ENCODE data around the gene KCNQ1OT1. TPM values are rescaled to one million over a fixed set of nuclear protein-coding genes. Genes with fewer than 3 reads are reported as not detected.

KCNQ1OT1 gene
- total RNA-seq, 1 experiment from 2014 or later: 0.57 TPM

DNA sequence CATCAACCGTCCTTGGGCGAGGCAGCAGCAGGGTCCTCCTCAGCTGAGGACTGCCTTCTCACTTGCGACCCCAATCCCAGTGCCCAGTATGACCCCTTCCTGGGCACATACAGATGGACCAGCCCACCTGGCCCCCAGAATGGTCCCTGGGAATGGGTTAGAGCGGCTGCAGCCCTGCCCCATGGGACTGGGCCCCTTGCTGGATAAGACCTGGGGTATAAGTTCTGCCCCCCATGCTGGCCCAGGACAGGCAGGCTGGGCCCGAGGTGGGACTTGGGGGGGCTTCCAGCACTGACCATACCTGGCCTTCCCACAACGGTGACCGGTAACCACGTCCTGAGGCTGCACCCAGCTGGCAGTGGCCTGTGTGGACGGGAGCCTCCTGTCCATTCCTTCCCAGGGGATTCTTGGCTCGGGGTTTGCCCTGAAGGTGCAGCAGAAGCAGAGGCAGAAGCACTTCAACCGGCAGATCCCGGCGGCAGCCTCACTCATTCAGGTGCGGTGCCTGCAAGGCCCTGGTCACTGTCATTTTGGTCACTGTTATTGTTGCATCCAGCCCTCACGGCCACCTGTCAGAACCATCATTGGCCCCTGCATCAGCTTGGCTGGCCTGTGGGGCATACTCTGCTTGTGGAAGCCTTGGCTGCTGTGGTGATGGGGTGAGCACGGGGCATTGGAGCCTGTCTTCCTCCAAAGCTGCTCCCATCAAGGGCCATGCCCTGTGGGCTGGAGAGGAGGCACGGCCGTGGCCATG is 114.8 kb downstream of the KCNQ1OT1 start:
- DNase-seq (ENCODE audit: low read depth): no peak

DNA sequence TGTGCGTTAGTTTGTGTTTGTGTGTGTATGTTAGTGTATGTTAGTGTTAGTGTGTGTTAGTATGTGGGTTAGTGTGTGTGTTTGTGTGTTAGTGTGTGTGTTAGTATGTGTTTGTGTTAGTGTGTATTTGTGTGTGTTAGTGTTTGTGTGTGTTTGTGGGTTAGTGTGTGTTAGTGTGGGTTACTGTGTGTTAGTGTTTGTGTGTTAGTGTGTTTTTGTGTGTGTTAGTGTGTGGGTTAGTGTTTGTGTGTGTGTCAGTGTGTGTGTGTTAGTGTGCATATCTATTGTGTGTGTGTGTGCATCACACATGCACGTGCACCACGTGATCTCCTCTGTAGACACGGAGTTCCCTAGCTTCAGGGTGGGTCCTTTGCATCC is 115.4 kb downstream of the KCNQ1OT1 start:
- no peak for DNase-seq (ENCODE audit: low read depth)

DNA sequence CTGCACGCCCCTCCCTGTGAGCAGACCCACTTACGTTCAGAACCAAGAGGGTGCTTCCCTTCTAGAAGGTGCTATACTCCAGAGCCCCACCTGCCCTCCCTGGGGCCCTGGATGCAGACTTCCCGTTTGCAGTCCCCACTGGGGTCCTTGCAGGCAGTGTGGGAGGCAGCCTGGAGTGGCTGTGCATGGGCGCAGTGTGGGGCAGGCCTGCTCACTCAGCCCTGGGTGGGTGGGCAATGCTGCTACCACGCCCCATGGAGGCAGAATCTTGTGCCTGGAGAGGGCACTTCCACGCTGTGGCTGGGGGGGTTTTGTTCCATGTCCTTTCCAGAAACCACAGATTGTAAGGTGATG is 116.2 kb downstream of the KCNQ1OT1 start:
- no peak for DNase-seq (ENCODE audit: low read depth)

DNA sequence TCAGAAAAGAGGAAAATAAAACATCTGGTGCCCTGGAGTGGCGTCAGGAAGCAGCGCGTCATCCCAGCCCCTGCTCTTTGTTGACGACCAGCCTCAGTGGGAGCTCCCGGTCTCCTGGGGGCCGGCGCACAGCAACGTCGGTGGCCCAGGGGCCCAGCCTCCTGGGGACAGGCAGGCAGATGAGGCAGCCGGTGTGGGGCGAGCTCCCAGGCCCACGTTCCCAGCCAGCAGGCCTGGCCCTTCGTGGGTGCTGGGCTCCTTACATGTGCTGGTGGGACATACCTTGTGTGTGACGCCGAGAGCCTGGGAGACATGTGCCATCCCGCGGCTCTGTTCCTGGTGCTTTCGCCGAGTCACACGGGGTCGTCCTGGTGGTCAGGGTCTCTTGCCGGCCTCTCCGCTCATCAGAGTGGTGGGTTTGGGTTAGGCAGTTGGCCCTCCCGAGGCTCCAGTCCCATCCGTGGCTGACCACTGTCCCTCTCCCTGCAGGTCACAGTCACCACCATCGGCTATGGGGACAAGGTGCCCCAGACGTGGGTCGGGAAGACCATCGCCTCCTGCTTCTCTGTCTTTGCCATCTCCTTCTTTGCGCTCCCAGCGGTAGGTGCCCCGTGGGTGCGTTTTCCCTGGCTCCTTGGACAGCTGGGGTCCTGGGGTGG is 116.7 kb downstream of the KCNQ1OT1 start:
- no peak for DNase-seq (ENCODE audit: low read depth)

DNA sequence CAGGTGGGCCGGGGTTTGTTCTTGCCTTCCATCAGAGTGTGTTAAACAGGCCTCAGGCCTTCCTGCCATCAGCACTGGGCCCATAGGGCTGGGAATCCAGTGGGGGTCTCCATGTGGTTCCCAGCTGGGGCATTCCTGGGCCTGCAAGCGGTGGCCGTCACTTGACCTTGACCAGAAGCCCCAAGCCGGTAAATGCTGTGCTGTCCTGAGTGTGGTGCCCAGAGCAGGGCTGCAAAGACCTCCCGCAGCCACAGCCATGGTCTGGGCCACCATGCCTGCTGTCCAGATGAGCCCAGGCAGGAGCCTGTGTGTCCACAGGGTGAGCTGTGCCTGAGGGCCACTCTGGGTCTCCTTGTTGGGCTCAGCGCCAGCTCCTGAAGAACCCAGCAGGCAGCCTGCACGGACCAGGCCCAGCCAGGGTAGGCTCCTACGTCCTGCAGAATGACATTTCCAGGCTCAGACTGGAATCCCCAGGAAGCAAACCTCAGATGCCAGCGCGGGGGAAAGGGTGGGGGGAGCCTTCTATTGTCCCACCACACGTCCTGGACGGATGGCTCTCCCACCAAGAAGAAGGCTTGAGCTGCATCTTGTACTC is 117.3 kb downstream of the KCNQ1OT1 start:
- no peak for DNase-seq (ENCODE audit: low read depth)

DNA sequence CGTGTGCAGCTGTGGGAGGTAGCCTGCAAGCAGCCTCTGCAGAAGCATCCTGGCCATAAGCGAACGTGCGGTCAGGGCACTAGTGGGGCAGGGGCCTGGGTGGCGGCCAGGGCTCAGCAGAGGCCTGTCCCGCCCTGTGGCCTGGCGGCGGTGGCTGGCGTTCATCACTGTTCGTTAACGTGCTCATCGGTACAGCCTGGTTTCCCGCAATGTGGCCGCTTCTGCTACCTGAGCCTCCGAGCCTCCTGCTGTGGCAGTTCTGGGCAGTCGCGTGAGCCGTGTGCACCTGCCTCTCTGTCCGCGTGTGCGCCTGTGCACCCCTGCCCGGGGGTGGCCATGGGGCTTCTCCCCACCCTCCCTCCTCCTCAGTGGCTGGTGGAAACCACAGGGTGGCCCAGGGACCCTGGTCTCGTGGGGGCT is 117.9 kb downstream of the KCNQ1OT1 start:
- DNase-seq (ENCODE audit: low read depth): no peak

DNA sequence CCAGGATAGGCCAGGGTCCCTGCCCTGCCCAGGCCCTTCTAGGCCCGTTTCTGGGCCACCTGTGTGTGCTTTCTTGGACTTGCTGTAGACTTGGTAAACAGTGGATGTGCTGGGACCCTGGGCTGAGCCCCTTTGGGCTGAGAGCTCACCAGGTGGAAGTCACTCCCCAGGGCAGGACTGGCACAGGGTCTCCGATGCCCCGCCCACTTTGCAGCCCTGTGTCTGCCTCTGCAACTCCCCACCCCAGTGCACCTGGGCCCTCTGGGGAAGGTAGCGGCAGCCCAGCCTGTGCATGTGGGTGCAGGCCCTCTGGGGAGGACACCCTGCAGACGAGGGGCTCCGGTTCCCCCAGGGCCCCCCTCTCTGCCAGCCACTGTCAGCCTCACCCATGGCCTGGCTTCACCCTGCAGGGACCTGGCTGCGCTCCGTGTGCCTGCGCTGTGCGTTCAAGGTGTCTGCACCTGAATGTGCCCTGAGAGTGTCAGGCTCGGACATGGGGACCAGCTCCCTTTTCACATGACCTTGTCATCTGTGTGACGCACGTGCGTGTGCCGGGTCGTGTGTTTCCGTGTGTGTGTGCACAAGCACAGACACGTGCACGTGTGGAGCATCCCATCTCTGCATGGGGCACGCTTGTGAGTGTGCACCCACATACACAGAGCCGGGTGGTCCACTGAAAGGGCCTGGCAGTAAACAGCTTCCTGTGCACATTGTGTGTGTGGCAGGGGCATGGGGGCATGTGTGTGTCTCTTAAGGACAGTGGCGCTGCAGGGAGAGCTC is 118.5 kb downstream of the KCNQ1OT1 start:
- no peak for DNase-seq (ENCODE audit: low read depth)

DNA sequence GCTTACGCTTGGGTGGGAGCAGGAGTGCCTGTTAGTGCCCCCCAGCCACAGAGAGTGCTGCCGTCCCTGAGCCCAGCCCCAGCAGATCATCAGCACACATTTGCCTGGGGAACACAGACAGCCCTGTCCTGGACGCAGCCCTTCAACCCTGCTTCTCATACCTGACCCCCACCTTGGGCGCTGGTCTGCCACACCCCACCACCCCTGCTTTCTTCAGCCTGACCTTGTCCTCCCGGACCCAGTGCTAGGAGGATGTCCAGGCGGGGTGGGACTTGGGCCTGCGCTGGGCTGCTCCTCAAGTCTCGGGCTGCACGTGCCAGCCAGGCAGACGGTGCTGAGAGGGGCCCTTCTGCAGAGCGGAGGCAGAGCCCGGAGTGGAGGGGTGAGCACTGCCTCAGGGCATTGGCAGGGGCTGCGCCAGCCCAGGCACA is 119.2 kb downstream of the KCNQ1OT1 start:
- no peak for DNase-seq (ENCODE audit: low read depth)

DNA sequence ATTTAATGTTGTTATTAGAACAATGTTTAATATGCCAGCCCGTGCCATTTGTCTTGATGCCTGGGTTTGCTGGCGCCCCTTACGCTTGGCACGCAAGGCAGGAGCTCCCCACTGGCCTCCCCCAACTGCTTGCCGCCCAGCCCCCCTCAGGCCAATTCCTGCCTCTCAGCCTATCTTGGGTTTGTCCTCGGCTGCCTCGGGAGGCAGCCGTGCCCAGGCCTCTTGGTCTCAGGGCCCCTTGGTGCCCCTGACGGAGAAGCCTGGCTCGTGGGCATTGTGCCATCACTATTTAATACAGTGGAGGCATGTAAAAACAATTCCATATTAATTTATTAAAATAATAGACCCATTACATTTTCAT is 119.8 kb downstream of the KCNQ1OT1 start:
- DNase-seq (ENCODE audit: low read depth): no peak

DNA sequence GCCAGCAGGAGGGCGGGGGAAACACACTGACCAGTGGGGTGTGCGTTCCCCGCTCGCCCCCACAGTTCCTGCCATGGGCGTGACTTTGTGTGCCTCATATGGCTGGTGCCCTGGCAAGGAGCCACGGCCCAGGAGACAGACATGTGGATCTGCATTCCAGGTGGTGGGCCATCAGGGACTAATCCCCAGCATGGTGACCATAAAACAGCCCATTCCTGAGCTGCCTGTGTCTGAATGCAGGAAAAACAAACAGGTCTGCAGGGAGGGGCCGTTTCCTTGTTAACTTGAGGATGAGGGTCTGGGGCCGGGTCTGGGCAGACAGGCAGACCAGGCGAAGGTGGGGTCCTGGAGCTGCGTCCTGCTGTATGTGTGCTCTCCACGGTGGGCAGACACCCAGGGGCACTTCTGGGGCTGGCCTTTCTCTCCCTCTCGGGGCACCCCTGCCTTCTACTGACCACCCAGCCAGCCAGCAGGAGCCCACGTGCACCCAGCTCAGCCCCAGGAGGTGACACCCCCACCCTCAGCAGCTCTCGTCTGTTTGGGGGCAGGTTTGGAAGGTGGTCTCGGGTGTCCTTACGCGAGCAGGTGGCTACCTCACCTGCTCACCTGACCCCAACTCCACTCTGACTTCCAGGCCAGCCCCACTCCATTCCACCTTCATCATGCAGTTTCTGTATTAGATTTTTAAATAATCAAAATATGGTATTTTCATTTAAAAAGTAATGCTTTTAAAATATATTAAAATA is 120.3 kb downstream of the KCNQ1OT1 start:
- DNase-seq (ENCODE audit: low read depth): no peak

DNA sequence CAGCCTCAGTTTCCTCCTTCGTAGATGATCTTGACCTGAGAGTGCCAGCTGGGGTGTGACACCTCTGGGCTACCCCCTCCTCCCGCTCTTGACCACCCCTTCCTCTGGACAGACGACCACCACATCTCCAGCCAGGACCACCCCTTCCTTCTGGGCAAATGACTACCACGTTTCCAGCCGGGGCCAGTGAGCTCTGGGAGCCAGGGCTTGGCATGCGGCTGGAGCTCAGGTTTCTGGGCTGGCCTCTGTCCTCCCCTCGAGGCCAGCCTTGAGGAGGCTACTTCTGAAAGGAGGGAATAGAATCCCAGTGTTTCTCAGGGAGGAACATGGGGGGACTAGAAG is 120.9 kb downstream of the KCNQ1OT1 start:
- no peak for DNase-seq (ENCODE audit: low read depth)

DNA sequence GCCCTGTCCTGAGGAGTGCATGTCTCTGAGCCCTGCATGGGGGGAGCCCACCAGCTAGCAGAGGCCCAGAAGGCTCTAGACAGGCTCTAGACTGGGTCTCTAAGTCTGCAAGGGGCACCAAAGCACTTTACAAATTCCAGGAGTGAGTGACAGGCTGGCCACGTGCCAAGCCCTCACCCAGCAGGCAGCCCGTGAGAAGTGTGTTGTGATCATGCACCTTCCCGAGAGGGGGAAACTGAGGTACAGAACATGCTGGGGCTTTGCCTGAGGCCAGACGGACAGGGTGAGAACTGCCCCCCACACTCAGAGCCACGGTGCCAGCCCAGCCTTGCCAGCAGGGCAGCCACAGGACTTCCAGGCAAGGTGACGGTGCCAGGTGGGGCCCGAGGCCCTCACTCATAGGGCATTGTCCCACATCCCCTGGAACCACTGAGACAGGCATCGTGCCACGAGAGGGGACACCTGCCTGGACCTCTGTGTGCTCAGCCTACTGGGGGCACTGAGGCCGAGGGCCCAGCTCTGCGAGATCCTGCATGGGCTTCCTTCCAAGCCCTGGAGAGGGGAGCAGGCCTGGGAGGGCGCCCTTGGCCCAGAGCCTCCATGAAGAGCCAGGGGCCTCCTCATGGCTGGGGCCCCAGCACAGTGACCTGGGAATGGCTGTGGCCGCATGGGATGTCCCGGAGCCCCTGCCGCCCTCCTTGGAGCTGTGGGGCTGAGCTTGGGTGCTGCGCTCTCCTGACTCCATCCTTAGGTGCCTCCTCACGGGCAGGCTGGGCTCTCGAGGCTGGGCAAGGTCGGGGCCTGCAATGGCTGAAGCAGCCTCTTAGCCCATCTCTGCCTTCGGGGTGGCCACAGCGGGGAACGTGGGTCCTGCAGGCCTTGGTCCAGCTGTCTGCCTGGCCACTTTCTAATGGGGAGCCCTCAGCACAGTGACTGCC is 121.5 kb downstream of the KCNQ1OT1 start:
- no peak for DNase-seq (ENCODE audit: low read depth)

DNA sequence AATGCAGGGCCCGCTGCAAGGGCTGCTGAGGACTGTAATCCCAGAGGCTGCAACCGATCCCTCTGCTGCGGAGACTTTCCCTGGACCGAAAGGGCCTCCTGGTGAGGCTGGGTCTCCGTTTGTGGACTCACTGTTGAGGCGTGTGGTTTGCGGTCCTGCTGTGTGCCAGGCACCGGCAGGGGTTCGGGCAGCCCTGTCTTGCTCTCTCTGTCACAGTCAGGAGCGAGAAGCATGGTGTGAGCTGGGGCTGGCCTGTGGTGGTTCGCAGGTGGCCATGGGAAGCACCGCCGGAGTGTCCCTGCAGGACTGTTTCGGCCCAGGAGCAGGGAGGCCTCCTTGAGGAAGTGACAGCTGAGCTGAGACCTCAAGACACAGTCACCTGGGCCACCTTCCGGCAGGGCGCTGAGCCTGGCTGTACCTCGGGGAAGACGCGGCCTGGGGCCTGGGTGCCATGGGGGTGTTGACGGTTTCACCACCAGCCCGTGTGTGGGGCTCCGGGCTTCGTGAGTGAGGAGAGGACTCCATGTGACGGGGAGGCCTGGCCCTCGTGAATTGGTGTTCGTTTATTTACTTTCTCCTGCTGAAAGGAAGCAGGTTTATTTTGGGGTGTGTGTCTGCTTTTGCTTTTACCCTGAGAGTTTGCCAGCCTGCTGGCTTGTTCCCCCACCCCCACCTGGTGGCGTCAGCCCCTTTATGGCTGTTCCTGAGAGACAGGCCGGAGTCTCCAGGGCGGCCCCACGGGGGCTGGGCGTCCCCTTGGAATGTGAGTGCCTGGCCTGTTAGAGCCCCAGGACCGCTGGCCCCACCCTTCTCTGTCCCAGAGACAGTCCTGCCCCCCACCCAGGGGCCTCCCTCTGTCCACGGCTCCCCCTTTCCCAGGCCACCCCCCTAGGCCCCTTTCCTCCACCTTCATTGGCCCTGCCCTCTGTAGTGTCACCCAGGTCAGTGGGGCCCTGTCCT is 122.5 kb downstream of the KCNQ1OT1 start:
- no peak for DNase-seq (ENCODE audit: low read depth)

DNA sequence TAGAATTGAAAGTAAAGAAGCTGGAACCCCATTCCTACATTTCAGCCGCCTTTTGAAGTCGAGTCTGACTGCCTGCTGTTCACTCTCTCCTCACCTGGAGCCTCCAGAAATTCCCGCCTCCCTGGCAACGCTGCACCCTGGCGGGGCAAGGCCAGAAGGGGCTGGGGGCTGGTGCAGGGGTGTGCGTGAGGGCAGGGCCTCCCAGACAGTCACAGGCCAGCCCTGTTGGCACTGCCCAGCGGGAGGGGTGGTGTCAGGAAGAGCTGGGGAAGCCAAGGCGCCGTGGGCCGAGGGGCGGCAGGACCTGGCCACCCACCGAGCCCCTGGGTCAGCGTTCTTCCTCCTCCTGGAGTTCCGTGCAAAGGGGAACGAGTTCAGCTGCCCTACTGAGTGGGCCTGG is 123.2 kb downstream of the KCNQ1OT1 start:
- DNase-seq (ENCODE audit: low read depth): no peak

DNA sequence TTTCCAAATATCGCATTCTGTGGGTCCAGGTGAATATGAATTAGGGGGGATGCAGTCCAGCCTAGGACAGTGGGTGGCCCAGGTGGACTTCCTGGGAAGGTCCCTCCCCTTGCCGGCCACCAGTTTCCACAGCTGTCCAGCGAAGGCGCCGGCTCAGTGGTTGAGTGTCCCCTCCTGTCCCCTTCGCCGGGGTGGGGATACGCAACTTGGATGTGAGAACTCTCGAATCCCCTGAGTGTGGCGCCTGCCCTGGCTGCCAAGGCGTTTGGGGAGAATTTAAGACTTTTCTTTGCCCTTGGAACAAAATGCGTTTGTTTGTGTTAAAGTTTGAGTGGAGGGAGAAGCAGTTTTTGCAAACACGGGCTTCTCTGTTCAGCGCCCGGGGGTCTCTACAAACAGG is 123.7 kb downstream of the KCNQ1OT1 start:
- DNase-seq (ENCODE audit: low read depth): no peak

DNA sequence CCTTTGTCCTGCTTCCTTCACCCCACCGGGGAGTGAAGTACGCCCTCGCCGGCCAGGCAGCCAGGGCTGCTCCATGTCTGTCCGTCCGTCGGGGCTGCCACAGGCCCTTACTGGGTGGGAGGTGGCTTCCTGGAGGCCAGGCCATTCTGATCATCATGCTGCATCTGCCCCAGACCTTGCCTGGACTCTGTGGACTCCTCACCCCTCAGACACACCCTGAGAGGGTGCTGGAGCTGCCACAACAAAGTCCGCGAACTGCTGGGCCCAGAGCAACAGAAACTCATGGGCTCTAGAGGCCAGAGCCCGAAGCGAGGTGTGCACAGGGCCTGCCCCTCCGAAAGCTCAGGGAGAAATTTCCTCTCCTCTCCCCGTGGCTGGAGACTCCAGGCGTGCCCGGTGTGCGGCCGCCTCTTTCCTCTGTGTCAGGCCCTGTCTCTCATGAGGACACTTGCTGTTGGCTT is 124.2 kb downstream of the KCNQ1OT1 start:
- DNase-seq (ENCODE audit: low read depth): no peak

DNA sequence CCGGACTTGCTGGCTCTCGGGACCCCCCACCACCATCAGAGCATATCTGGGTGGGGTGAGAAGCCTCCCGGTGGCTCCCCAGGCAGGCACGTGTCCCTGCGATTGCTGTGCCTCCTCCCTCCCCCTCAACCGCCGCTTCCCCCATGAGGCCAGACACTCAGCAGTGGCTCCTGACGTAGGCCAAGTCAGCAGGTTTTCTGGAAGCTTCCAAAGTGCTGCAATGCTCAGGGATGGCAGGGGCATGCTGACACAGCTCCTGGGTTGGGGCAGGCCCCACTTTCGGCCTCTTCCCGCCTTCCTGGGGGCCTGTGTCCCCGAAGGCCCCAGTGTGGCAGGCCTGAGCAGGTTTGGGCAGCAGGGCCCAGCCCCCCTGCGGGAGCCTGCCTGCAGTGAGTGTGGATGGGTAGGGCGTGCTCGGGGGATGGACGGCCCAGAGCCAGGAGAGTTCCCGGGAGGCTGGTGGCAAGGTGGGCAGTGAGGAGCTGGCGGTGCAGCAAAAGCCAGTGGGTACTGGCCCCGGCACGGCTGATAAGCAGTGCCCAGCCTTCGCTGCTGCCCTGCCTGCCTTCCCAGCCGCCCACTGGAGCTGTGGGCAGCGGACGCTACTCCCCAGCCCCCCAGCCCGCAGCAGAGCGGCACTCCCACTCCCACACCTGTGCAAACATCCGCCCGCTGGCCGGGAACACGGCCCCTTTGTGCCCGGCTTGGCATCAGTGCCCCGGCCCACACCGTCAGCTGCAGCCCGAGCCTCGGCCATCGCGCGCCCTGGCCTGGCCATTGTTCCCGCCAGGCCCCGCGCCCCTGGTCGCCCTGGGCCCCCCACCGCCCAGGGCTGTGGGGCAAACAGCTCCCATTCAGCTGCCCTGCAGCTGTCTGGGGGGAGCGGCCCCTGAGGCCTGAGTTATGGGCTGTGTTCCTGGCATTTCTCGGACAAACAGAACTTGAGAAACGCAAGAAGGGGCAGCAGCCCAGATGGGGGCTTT is 125.0 kb downstream of the KCNQ1OT1 start:
- DNase-seq (ENCODE audit: low read depth): no peak

DNA sequence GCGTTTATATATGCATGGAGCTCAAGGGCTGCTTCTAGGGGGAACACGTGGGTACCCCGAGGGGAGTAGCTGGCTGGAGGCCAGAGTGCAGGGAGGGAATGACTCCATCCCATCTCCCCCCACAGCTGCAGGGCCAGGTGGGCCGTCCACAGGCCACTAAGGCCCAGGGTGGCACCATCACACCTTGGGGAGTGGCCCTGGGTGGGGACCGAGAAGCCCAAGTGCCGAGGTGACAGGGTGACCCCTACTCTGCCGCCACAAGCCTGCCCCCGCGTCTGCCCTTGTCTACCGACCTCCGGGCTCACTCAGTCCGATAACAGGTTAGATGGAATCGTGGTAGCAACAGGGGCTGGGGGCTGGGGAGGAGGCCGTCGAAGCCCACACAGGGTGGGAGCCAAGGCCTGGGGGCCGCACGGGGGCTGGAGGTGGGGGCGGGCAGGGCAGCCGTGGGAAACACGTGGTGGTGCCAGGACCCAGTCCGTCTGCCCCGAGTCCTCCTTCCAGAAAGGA is 125.7 kb downstream of the KCNQ1OT1 start:
- DNase-seq (ENCODE audit: low read depth): no peak
